Measurements from ENCODE around the gene SPINT3.

DNA sequence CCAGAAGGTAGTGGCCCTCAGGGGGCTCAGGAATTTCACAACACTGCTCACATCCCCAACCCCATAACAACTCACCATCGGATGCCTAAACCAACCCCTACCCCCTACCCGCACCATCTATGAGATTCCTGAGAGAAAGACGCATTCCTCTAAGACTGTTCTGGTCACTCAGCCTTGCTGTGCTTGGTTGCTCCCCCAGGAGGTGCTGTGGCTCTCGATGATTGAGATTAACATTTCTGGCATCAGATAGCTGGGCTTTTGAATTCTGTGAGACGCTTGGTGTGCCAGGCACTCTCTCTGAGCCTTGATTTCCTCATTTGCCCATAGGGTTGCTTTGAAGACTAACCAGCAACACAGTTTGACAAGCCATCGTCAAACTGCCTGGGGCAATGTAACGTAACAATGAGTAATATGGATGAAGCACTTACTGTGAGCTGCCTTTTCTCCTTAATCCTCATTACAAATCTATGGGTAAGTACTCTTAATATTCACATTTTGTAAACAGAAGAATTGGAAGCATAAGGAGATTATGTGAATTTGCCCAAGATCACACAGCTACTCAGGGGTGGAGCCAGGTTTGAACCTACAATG lies 22.9 kb upstream of the SPINT3 start:
- no peak for TF ChIP-seq EZH2phosphoT487 (IDR thresholded peaks at IDR 0.05; ENCODE audit: insufficient read depth, low read depth)
- TF ChIP-seq EZH2 (IDR thresholded peaks at IDR 0.05; ENCODE audit: insufficient read depth, poor library complexity, severe bottlenecking) = no peak

All from GM23248 (cell line).